Measurements from ENCODE around the gene PCSK5.
"Not testable (repeated sequence)": the region's sequence is repeated elsewhere in the genome, so short reads cannot be mapped to it uniquely, and the experiment has no call there.

Gene PCSK5

DNA sequence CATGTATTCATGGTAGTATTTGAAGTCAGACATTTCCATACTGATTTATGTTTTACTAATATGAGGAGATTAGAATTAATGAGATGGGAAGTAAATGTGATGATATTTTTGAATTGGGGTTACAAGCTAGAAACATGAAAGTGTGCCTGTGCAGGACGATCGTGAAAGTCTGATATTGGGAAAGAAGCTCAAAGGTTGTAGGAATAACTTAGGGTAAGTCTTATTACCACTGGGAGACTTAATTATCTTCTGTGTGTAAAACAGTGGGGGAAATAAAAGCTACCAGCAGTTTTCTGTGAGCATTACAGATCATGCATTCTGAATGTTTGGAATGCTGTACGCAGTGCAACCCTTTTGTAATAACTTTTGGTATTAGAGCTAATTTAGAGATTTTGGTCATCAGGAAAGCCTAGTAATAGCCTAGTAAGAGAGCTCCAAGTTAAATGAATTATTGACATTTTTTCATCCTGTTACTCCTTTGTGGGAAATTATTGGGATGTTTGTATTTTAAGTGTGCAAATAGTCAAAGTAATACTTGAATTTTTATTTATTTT lies 153.9 kb downstream of the PCSK5 start:
- in situ Hi-C loops (cut with MboI; ENCODE audit: low sequenced_read_pairs): no loop called here

DNA sequence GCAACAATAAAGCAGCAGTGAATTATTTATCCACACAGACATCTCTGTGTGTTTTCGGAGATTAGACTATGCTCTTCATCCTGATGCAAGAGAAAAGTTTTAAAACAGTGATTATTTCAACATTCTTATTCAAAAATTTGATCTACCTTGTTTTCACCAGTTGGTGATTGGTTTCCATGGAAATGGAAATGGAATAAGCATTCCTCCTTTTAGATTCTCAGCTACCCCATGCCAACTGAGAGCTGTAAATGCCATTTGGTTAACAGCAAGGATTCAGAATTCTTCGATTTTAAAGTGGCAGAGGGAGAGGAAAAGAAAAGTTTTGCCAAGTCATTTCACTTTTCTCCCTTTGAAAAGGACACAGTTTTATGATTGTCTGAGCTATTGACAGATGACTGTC lies 154.7 kb downstream of the PCSK5 start:
- in situ Hi-C loops (cut with MboI; ENCODE audit: low sequenced_read_pairs): no loop called here

DNA sequence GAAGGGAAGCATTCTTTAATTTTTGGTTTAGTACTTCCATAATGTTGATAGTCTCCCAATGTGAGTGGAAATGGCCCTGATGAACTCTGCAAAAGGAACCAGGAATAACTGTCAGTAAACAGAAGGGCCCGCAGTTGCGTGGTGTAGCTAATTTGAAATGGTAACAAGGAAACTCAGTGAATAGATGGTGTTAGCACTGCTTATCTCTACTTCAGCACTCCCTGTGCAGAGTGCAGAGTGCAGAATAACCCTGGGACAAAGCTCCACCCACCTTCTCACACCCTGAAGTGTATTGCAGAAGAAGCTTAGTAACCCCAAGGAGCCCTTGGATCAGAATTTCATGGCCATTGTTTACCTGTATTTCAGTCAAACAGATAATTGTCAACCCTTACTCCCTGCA lies 158.9 kb downstream of the PCSK5 start:
- in situ Hi-C loops (cut with MboI; ENCODE audit: low sequenced_read_pairs): no loop called here

GRCh38 chr9:76067696-76068095 lies 177.2 kb downstream of the PCSK5 start:
- in situ Hi-C loops (cut with MboI; ENCODE audit: low sequenced_read_pairs): no loop called here

GRCh38 chr9:76077537-76077936 lies 187.1 kb downstream of the PCSK5 start:
- in situ Hi-C loops (cut with MboI; ENCODE audit: low sequenced_read_pairs): no loop called here

DNA sequence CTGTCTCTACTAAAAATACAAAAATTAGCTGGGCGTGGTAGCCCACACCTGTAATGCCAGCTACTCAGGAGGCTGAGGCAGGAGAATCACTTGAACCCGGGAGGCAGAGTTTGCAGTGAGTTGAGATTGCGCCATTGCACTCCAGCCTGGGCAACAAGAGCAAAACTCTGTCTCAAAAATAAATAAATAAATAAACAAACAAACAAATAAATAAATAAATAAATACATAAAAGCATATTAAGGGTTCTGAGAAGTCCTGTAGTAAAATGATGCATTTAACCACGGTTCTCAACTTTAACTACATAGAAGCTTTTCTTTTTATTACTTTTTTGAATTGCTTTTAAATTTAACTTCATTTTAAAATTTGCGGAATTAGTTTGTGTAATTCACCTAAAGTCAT lies 190.8 kb downstream of the PCSK5 start:
- in situ Hi-C loops (cut with MboI; ENCODE audit: low sequenced_read_pairs): not testable (repeated sequence)

- in situ Hi-C loops (cut with MboI; ENCODE audit: low sequenced_read_pairs): no loop called here
Measured at GRCh38 chr9:76082057-76082456, 191.6 kb downstream of the PCSK5 start.

GRCh38 chr9:76085596-76085995 lies 195.1 kb downstream of the PCSK5 start:
- in situ Hi-C loops (cut with MboI; ENCODE audit: low sequenced_read_pairs): no loop called here

DNA sequence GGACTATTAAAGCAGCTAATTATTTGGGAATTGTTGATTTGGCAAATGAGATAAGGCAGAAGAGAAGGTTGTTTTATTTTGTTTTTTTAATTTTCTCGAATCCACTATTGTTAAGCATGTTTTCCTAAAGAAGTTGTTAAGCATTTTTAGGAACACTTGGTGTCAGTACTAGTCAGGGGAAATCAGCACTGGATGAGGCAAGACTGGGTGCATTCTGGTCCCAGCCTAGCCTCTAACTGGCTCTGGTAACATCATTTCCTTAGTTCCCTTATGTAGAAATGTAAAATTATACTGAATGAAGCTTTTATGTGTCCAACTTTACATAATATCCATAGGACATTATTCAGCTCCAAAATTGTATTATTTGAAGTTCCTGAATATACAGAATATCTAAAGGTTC lies 196.1 kb downstream of the PCSK5 start:
- in situ Hi-C loops (cut with MboI; ENCODE audit: low sequenced_read_pairs): no loop called here

DNA sequence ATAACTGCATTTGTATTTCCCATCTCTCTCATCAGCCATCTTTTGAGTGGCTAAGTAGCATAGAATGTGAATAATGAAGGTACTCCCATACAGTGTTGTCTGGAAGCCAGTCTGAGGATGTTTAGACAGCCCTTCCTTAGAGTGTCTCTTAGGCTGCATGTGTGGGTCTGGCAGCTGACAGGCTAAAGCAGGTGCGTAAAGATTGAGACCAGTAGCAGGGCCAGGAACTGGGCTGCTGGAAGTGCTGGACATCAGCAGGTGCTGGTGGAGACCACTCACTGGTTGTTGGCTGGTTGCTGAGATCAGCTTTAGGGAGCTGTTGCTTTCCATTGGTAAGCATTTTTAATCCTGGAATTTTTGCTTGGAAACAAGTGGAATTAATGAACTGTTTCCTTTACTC lies 197.5 kb downstream of the PCSK5 start:
- in situ Hi-C loops (cut with MboI; ENCODE audit: low sequenced_read_pairs): no loop called here

- in situ Hi-C loops (cut with MboI; ENCODE audit: low sequenced_read_pairs): no loop called here
Measured at GRCh38 chr9:76090330-76090729, 199.9 kb downstream of the PCSK5 start.

- in situ Hi-C loops (cut with MboI; ENCODE audit: low sequenced_read_pairs): no loop called here
Measured at GRCh38 chr9:76090909-76091308, 200.4 kb downstream of the PCSK5 start.

GRCh38 chr9:76092572-76092971 lies 202.1 kb downstream of the PCSK5 start:
- in situ Hi-C loops (cut with MboI; ENCODE audit: low sequenced_read_pairs): no loop called here

DNA sequence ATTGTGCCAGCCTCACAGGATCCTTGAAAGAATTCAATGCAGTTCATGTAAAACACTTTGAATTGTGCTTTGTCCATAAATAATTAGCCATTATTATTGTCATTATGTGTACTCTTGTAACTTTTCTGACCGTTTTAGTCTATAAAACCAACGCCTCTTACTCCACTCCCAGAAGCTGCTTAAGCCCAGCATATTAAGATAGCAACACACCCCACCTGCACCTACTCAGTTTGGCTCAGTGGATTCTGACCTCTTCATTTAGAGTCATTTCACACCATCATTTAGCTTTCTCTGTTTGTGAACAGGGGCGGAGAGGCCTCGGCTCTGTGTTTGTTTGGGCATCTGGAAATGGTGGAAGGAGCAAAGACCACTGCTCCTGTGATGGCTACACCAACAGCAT lies 205.1 kb downstream of the PCSK5 start:
- in situ Hi-C loops (cut with MboI; ENCODE audit: low sequenced_read_pairs): no loop called here

GRCh38 chr9:76099516-76099915 lies 209.0 kb downstream of the PCSK5 start:
- in situ Hi-C loops (cut with MboI; ENCODE audit: low sequenced_read_pairs): no loop called here

DNA sequence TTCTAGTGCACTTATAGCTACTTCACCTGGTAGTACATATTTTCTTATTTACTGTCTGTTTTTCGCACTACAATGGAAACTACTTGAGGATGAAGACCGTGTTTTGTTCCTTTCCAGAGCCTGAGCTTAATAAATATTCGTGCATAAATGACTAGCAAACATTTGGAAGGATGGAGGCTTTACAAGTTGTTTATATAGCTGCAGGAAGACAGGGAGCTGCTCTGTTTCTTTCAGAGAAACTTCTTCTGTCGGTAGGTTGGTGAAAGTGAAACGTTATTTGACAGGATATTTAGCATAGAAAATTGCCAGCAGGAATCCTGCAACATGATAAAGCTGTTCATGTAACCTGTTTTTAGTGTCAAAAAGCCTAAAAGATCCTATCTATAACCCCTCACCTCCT lies 210.6 kb downstream of the PCSK5 start:
- in situ Hi-C loops (cut with MboI; ENCODE audit: low sequenced_read_pairs): no loop called here

DNA sequence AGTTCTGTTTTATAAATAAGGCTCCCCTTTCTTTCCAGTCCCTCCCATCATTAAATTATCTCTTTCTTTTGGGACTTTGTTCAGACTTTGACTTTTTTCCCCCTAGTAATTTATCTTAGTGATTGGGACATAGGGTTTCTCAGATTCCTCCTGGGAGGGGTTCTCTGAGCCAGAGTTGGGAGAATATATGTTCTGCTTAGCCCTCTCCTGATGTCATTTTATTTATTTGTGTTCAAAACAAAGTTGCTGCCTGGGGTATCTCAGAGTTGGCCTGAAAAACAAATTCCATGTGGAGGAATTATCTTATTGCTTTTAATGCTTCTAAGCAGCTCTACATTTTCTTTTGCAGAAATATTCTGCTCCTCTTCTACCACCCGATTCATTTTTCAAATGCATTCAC lies 211.0 kb downstream of the PCSK5 start:
- in situ Hi-C loops (cut with MboI; ENCODE audit: low sequenced_read_pairs): no loop called here

- in situ Hi-C loops (cut with MboI; ENCODE audit: low sequenced_read_pairs): no loop called here
Measured at GRCh38 chr9:76101947-76102346, 211.5 kb downstream of the PCSK5 start.

DNA sequence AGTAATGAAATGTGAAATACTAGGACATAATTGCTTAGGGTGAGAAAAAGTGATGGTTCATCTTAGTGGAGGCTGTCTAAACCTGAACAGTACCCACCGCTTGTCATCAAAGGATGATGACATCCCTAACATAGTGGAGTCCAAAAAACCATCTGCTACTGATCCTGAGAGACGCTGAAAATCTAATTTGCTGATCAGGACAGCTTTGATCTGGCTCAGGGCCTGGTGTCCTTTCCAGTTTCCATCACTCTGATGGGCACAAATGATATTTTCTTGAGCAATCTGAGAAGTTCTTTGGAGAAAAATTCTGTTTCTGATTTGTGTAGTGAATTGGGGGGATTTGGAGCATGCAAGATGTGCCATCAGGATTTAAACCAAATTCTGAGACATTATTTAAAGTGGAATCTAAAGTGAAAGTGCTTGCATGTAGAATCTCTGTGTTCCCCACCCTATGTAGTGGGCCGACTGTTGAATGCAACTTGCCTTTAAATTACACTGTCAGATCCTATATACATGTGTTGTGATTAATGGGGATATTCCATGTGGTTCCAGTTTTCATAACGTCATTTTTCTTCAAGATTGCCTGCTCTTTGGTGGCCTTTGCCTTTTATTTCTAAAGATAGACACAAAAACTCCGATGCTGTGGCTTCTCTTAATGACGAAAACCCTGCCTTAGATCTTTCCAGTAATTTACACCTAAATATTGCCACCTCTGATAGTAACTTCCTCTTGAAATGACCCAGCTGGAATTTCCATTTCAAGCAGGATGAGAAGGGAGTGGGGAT lies 213.2 kb downstream of the PCSK5 start:
- in situ Hi-C loops (cut with MboI; ENCODE audit: low sequenced_read_pairs): no loop called here

DNA sequence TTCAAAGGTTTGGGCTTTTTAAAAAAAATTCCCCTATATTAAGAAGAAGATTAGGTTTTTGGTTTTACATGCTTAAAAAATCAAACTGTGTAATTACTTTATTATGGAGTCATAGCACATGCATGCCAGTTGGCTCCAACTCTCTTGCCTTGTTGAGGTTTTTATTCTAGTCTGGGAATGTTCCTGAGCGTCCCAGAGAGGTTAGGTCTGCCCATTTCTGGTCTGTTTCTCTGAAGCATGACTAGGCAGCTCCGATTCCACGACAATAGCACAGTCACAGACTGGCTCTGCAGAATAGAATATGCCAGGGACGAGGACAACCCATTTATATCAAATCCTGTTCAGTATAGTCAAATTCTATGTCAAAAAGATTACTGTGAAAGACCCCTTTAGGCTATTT lies 217.0 kb downstream of the PCSK5 start:
- in situ Hi-C loops (cut with MboI; ENCODE audit: low sequenced_read_pairs): no loop called here

DNA sequence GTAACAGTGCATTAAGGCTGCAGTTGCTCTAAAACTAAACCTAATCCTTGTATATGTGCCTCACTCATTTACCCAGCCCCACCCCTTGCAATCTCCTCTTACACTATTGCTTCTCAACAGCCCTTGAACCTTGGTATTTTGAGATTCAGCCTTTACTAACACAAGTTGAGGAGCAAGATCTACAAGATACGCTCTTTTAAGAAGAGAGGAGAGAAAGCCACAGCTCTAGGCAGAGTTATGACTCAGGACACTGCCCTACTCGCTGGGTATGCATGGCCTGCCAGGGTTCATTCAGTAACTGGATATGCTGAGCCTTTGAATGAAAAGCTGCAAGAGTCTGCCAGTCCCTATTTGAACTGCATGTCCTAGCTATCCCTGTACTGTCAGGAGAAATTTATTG lies 219.5 kb downstream of the PCSK5 start:
- in situ Hi-C loops (cut with MboI; ENCODE audit: low sequenced_read_pairs): no loop called here

DNA sequence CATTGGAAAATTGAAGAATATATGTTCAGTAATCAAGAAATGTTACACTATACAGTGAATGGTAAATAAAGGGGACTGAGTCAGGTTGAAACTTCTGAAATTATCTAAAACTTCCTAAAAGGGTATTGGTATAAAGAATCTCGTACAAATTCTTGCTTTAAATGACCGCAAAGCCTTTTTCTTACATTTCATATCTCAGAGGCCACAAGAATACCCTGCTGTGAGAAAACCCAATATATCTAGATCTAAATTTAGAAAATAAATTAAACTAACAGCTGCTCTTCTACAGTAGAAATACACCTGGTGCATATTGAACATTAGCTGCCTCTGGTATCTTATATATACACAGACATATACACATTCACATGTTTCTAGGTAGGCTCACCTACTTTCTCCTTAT lies 221.7 kb downstream of the PCSK5 start:
- in situ Hi-C loops (cut with MboI; ENCODE audit: low sequenced_read_pairs): no loop called here

GRCh38 chr9:76114144-76114543 lies 223.7 kb downstream of the PCSK5 start:
- in situ Hi-C loops (cut with MboI; ENCODE audit: low sequenced_read_pairs): no loop called here

Data from HL-60/S4 (cell line).